AG10803 (cell line): ENCODE results near the gene TRPV3.
A peak's percentile ranks its signal among the peaks of the same experiment; 100 is the strongest.
"Not testable (repeated sequence)": the region's sequence is repeated elsewhere in the genome, so short reads cannot be mapped to it uniquely, and the experiment has no call there.

Experiments used
- DNase-seq: peaks from one replicate; pipeline ENCODE4 v3.0.0; 2010; ENCODE audit warnings: low read depth
- H3K4me3 ChIP-seq: 2 replicates; pipeline ENCODE4 v1.5.1; 2011; ENCODE audit warnings: mild to moderate bottlenecking, low read length, control low read depth
- TF ChIP-seq, protein P1 (sequence below): conservative IDR thresholded peaks from 2 replicates; pipeline ENCODE4 v1.5.1; 2011; ENCODE audit warnings: mild to moderate bottlenecking, low read length, control low read depth, inconsistent platforms

The TRPV3 gene

DNA sequence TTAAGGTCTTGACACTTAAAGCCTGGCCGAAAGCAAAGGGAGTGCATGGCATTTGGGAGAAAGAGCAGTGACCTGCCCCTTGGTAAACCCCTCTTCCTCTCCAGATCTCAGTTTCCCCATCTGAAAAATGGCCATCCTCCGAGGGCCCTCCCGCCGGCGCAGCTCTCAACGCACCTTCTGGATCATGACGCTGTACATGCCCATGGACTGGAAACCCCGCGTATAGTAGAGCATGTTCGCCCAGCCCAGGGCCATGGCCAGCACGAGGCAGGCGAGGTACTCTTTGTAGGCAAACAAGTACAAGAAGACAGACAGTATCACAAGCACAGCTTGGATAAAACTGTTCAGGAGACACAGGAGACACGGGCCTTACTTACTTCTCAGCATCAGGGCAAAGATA, 33.6 kb downstream of the TRPV3 start:
- no peak overlapping the region for H3K4me3 ChIP-seq
- DNase-seq: no peak
- TF ChIP-seq, protein P1, sequence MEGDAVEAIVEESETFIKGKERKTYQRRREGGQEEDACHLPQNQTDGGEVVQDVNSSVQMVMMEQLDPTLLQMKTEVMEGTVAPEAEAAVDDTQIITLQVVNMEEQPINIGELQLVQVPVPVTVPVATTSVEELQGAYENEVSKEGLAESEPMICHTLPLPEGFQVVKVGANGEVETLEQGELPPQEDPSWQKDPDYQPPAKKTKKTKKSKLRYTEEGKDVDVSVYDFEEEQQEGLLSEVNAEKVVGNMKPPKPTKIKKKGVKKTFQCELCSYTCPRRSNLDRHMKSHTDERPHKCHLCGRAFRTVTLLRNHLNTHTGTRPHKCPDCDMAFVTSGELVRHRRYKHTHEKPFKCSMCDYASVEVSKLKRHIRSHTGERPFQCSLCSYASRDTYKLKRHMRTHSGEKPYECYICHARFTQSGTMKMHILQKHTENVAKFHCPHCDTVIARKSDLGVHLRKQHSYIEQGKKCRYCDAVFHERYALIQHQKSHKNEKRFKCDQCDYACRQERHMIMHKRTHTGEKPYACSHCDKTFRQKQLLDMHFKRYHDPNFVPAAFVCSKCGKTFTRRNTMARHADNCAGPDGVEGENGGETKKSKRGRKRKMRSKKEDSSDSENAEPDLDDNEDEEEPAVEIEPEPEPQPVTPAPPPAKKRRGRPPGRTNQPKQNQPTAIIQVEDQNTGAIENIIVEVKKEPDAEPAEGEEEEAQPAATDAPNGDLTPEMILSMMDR: no peak

DNA sequence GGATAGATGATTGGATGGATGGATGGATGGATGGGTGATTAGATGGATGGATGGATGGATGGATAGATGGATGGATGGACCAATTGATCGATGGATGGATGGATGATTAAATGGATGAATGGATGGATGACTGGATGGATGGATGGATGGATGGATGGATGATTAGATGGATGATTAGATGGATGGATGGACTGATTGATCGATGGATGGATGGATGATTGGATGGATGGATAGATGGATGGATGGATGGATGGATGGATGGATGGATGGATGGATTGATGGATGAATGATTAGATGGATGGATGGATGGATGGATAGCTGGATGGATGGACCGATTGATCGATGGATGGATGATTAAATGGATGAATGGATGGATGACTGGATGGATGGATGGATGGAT, 38.1 kb downstream of the TRPV3 start:
- not testable (repeated sequence) for DNase-seq, H3K4me3 ChIP-seq

DNA sequence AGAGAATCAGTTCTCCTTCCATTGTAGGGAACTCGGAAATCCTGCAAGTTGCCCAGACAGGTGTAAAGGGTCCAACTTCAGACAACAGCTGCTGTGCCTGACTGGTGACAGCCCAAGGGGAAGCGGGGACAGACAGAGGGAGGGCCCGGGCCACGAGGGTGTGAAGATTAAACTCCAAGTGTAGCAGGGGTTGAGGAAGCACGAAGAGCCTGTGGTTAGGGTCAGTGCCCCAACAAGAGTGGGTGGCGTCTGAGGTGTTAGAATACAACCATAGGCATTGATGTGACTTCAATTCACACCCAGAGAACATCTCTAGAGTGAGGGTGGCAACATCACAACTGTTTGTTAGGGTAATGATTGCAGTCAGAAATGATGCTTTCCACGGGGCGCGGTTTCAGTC, 42.7 kb downstream of the TRPV3 start:
- TF ChIP-seq, protein P1: no peak
- no peak for DNase-seq
- no peak overlapping the region for H3K4me3 ChIP-seq

DNA sequence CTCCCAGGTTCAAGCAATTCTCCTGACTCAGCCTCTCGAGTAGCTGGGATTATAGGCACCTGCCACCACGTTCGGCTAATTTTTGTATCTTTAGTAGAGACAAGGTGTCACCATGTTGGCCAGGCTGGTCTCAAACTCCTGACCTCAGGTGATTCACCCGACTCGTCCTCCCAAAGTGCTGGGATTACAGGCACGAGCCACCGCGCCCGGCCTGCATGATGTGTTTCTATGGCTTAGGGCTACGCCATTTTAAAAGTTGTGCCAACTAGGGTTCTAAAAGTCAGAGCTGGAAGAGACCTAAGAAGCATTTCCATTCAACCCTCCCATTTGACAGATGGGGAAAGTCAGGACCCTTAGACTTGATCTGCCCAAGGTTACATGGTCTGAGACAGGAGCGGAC, 43.4 kb downstream of the TRPV3 start:
- H3K4me3 ChIP-seq, DNase-seq: not testable (repeated sequence)

DNA sequence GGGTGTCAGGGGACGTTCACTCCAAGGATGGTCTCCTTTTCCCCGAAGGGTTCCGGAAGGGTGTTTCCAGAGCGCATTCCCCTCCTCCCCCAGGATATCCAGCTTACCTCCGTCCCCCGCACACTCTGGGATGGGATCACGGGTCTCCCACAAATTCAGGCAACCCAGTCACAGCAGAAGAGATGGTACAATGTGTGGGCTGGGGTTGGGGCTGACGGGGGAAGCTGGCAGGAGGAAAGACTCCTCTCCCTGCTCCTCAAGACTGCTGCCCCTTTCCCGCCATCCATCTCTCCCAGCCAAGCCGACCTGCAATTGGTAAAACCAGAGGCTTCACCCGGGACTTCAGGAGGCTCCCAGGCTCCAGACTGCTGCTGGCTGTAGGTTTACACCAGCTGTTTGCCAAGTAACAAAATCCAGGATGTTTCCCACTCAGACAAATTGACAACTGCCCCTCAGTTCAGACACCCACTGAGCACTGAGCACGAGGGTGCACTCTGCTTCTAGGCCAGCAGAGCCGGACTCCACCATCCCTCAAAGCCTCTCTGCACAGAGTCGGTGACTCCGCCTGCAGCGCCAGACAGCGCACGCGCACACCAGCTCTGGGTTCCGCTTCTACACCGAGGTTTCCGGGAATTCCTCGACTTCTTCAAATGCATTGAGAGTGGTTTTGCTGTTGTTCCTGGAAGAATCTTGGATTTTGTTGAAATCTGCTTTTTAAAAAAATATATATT, 44.1 kb downstream of the TRPV3 start:
- no peak for DNase-seq
- no peak overlapping the region for H3K4me3 ChIP-seq
- TF ChIP-seq, protein P1: no peak

DNA sequence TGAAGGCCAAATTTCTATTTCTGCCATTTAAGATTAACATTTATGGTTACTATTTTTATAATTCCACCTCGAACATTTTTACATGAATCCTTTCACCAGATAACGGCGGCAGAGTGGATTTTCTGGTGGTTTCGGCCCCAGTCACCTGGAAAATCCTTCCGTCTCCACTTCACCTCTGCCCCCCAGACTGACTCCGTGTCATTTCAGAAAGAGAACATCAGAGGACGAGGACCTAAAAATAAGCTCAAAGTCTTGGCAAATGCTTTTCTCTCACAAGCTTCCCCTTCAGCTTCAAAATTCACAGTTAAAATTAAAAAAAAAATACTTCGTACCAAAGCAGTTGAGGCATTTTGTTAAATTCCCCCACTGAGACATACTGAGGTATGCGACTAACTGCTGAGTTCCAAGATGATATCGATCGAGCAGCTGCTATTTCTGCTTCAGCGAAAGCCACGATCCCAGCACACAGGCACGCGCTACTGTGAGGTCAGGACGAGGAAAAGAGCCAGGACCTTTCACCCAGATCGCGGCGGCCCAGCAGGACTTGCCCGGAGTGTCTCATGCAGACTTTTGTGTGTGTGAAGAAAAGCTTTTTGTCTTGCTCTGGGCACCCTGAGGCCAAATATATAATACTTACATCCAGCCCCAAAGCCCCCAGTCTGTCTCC, 45.0 kb downstream of the TRPV3 start:
- no peak overlapping the region for H3K4me3 ChIP-seq
- TF ChIP-seq, protein P1: no peak
- DNase-seq: peak; percentile 92

DNA sequence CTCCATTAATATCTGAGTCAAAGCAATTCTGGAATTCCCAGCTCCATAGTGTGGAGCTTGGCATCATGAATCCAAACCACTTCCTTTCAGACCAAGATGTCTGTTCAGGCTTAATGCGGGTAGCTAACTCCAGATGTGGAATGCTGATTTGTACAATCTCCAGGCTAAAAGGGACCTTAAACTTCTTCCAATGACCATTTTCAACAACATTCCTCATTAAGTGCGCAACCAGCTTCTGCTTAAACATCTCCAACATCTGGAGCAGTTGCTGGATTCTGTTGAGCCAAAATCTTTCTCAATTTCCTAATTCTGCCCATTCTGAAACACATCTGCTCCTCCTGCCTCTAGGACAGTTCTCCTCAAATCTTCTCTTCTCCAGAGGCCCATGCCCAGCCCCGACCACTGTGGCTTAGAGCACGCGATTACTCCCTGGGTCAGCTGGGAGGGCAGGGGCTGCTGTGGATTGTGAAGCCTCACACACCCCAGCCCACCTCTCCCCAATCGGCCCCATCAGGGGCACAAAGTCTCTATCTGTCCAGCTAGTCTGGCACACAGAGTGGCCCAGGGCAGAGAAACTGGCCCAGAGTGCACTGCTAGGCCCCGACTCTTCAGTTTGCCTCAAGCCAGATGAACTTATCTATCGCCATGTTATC, 45.6 kb downstream of the TRPV3 start:
- H3K4me3 ChIP-seq: no peak overlapping the region
- TF ChIP-seq, protein P1: no peak
- peak; percentile 95 for DNase-seq

DNA sequence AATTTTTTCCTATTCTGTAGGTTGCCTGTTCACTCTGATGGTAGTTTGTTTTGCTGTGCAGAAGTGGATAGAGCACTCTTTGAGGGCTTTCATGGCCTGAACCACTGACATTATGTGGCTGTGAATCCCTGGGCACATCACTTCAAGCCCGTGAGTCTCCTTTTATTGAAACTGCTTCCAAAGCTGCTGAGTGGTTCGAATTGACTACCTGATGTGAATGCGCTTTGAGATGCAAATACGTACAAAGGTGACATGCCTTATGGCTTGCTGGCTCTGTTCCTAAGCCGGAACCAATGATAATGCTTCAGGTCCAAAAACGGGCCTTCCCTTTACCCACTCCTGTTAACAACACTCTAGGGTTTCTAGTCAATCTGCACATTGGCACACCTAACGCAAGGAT, 47.5 kb downstream of the TRPV3 start:
- TF ChIP-seq, protein P1: no peak
- DNase-seq: no peak
- no peak overlapping the region for H3K4me3 ChIP-seq
